HepG2 (cell line): ENCODE data around the gene SLC2A5. TPM values are rescaled to one million over a fixed set of nuclear protein-coding genes. Genes with fewer than 3 reads are reported as not detected.

Experiments
- ATAC-seq: fragments of 200-7000 bp; cut with Tn5 transposase; 3 replicates; pipeline ENCODE4 v1.9.1; 2020; ENCODE audit warnings: mild to moderate bottlenecking, moderate library complexity
- BruUV-seq: library from RNA; stranded (reverse); fragments of 400-500 nt; replicated peaks from 2 replicates; lab custom pipeline; 2021; lab: Mats Ljungman, UMichigan
- CTCF ChIA-PET: fragments of 300-600 bp; formaldehyde crosslinking; extraction: SDS; loops from one replicate; lab custom pipeline; 2021; ENCODE audit warnings: low total read pairs, inconsistent platforms, low intra/inter-chr PET ratio; lab: Yijun Ruan, JAX
- POLR2A ChIA-PET: fragments of 350-600 bp; sonication (Branson Sonifier 250); formaldehyde crosslinking; loops from one replicate; lab custom pipeline; 2020; ENCODE audit warnings: antibody characterized with exemption, inconsistent platforms; lab: Yijun Ruan, JAX
- DNase-seq: peaks from one replicate; pipeline ENCODE4 v3.0.0-alpha.2; 2015; ENCODE audit warnings: low spot score
- FAIRE-seq: peaks from 3 replicates; lab custom pipeline; 2011; peaks lifted over from hg19 to GRCh38; lab: Jason Lieb, UNC
- H2AFZ ChIP-seq: one replicate; pipeline ENCODE4 v1.6.1; 2011; ENCODE audit warnings: low read length, inconsistent platforms
- H3K27ac ChIP-seq: fragments of 300-600 bp; 3 replicates; pipeline ENCODE4 v1.8.0; 2011; ENCODE audit warnings: mixed run types, mild to moderate bottlenecking, mixed read lengths, low read length, inconsistent platforms; ENCODE audit not compliant: insufficient read depth; ENCODE audit errors: extremely low read length
- H3K27me3 ChIP-seq, 2 experiments: fragments of 200-600 bp in 1 of 2; 2 replicates in 1 of 2; 3 replicates in 1 of 2; pipeline versions ENCODE4 v1.6.0 to v1.8.0; 2011; ENCODE audit warnings: low read length in 2 of 2, mild to moderate bottlenecking in 2 of 2, moderate library complexity in 2 of 2, inconsistent platforms in 1 of 2; ENCODE audit not compliant: insufficient read depth in 2 of 2, control insufficient read depth in 1 of 2
- H3K36me3 ChIP-seq, 2 experiments: fragments of 200-600 bp in 1 of 2; replicated peaks in 1 of 2; 2 replicates in 1 of 2; 3 replicates in 1 of 2; pipeline versions ENCODE4 v1.5.1 to v1.8.0; 2011; ENCODE audit warnings: low read length in 2 of 2, inconsistent platforms in 1 of 2; ENCODE audit not compliant: insufficient read depth in 2 of 2, control insufficient read depth in 1 of 2
- H3K4me1 ChIP-seq: 2 replicates; pipeline ENCODE4 v1.5.1; 2012; ENCODE audit warnings: low read length, inconsistent platforms; ENCODE audit not compliant: insufficient read depth
- H3K4me2 ChIP-seq: 2 replicates; pipeline ENCODE4 v1.6.0; 2011; ENCODE audit warnings: low read depth, low read length, inconsistent platforms
- H3K4me3 ChIP-seq, 3 experiments: fragments of 200-600 bp in 1 of 3; sonication (generic), shearing (Covaris generic) in 1 of 3; replicated peaks in 1 of 3; 2 replicates each; pipeline ENCODE4 v1.5.1; 2011 to 2016; ENCODE audit warnings: low read length in 3 of 3, inconsistent platforms in 2 of 3, low read depth in 2 of 3, mild to moderate bottlenecking in 2 of 3, control low read depth in 1 of 3, mixed read lengths in 1 of 3; ENCODE audit not compliant: insufficient read depth in 1 of 3
- H3K79me2 ChIP-seq: one replicate; pipeline ENCODE4 v1.6.1; 2011; ENCODE audit warnings: low read length, inconsistent platforms; ENCODE audit not compliant: insufficient read depth
- H3K9ac ChIP-seq: 2 replicates; pipeline ENCODE4 v1.6.0; 2011; ENCODE audit warnings: mild to moderate bottlenecking, low read depth, low read length, inconsistent platforms; ENCODE audit not compliant: insufficient read depth
- H3K9me3 ChIP-seq: 2 replicates; pipeline ENCODE4 v1.5.1; 2012; ENCODE audit warnings: mild to moderate bottlenecking, low read length
- H4K20me1 ChIP-seq: 2 replicates; pipeline ENCODE4 v1.6.0; 2011; ENCODE audit warnings: inconsistent platforms, mild to moderate bottlenecking, low read length, moderate library complexity; ENCODE audit not compliant: insufficient read depth
- GZF1 ChIP-seq: sonication (generic); formaldehyde crosslinking; IDR thresholded peaks from 2 replicates; pipeline ENCODE4 v1.5.1; 2020; ENCODE audit warnings: mild to moderate bottlenecking, missing genetic modification reagents
- MAX ChIP-seq: IDR thresholded peaks from 2 replicates; pipeline ENCODE4 v1.6.1; 2012; ENCODE audit warnings: inconsistent platforms
- NAIF1 ChIP-seq: sonication (generic); formaldehyde crosslinking; IDR thresholded peaks from 2 replicates; pipeline ENCODE4 v1.5.0; 2020; ENCODE audit warnings: mild to moderate bottlenecking, missing genetic modification reagents, borderline replicate concordance
- SATB2 ChIP-seq: sonication (generic); formaldehyde crosslinking; IDR thresholded peaks from 2 replicates; pipeline ENCODE4 v1.5.0; 2020; ENCODE audit warnings: missing genetic modification reagents
- TAF1 ChIP-seq: sonication (generic); formaldehyde crosslinking; IDR thresholded peaks from 2 replicates; pipeline ENCODE4 v1.4.0; 2020; ENCODE audit warnings: missing genetic modification reagents
- YEATS2 ChIP-seq: sonication (generic); formaldehyde crosslinking; IDR thresholded peaks from 2 replicates; pipeline ENCODE4 v1.4.0; 2020; ENCODE audit warnings: missing genetic modification reagents, borderline replicate concordance
- ZBTB49 ChIP-seq: sonication (generic); formaldehyde crosslinking; IDR thresholded peaks from 2 replicates; pipeline ENCODE4 v1.4.0; 2020; ENCODE audit warnings: missing genetic modification reagents, borderline replicate concordance
- ZNF10 ChIP-seq: sonication (generic); formaldehyde crosslinking; IDR thresholded peaks from 2 replicates; pipeline ENCODE4 v1.4.0; 2020; ENCODE audit warnings: mild to moderate bottlenecking, low read depth, missing genetic modification reagents, borderline replicate concordance
- ZNF12 ChIP-seq: sonication (generic); formaldehyde crosslinking; IDR thresholded peaks from 2 replicates; pipeline ENCODE4 v1.5.0; 2020; ENCODE audit warnings: missing genetic modification reagents
- ZNF362 ChIP-seq: sonication (generic); formaldehyde crosslinking; IDR thresholded peaks from 2 replicates; pipeline ENCODE4 v1.4.0; 2020; ENCODE audit warnings: missing genetic modification reagents, mild to moderate bottlenecking, borderline replicate concordance
- ZNF460 ChIP-seq: sonication (generic); formaldehyde crosslinking; IDR thresholded peaks from 2 replicates; pipeline ENCODE4 v1.5.1; 2020; ENCODE audit warnings: missing genetic modification reagents, mild to moderate bottlenecking, borderline replicate concordance
- ZNF513 ChIP-seq: sonication (generic); formaldehyde crosslinking; conservative IDR thresholded peaks from 2 replicates; pipeline ENCODE4 v1.5.0; 2020; ENCODE audit warnings: missing genetic modification reagents
- ZNF687 ChIP-seq: sonication (generic); formaldehyde crosslinking; IDR thresholded peaks from 2 replicates; pipeline ENCODE4 v1.5.1; 2020; ENCODE audit warnings: mild to moderate bottlenecking, missing genetic modification reagents, moderate library complexity
- WGBS: methylation state at CpG from one replicate; pipeline ENCODE4 v1.1.6; 2017; ENCODE audit warnings: low lambda C conversion rate; 5-methylcytosine and 5-hydroxymethylcytosine counted together
- in situ Hi-C: cut with HindIII; loops from 2 replicates; pipeline ENCODE4 v1.10.0; 2017; ENCODE audit warnings: low pct_unique_long_range_greater_than_20kb; ENCODE audit not compliant: extremely low pct_ligation_motif_present
- intact Hi-C: fragments of 100-400 bp; cut with micrococcal nuclease; formaldehyde crosslinking; loops from one replicate; pipeline ENCODE4 v1.10.0; 2022; ENCODE audit not compliant: unreplicated experiment
- polyA plus RNA-seq, 8 experiments: library from polyadenylated mRNA; depleted of rRNA in 3 of 8; stranded (reverse) in 7 of 8; unstranded in 1 of 8; fragments of >200 nt; fragmentation: Illumina TruSeq in 4 of 8; extraction: Trizol in 4 of 8; gene quantifications; 2 replicates each; pipeline versions ENCODE4 v1.2.1 to v1.2.3, GENCODE V29; 2011 to 2016; ENCODE audit warnings: low read depth in 4 of 8, missing spikeins in 1 of 8, mixed read lengths in 1 of 8; ENCODE audit not compliant: insufficient read depth in 1 of 8
- total RNA-seq, 5 experiments: library from RNA; depleted of rRNA; stranded (reverse); fragments of >200 nt; fragmentation: Illumina TruSeq; extraction: Trizol; gene quantifications; 2 replicates each; pipeline ENCODE4 v1.2.3, GENCODE V29; 2016; ENCODE audit warnings: low read depth in 1 of 5

SLC2A5 gene
- total and polyA plus RNA-seq, 2 of the 13 experiments (the other 11 are each of a cell fraction or from before 2014, with no cell fraction given) = 0.04 to 0.54 TPM

- no peaks in the 10 kb centered on the region for H3K36me3 ChIP-seq
- H3K27me3 ChIP-seq = peaks cover 0 to 8% of the 10 kb centered on the region in 2 experiments; a peak in 1 of 5 replicates
- FAIRE-seq = no peak
- H3K4me1 ChIP-seq = peaks cover 57% of the 10 kb centered on the region
- ATAC-seq = no peak
- WGBS = 32% methylated on average over 10 of the region's 10 CpGs
- CTCF ChIA-PET = no interaction called here
- POLR2A ChIA-PET = interaction anchor here (1.1 kb wide), 1 partner anchor 24 kb away, joined by 3 read pairs; no protein-coding TSS in a partner anchor
- in situ Hi-C loops (loop anchor here (5.0 kb wide), 1 partner anchor 65 kb away; no protein-coding TSS in a partner anchor), intact Hi-C loops (no loop called here)
- H3K9ac ChIP-seq = no peak overlapping the region
- H4K20me1 ChIP-seq = no peaks in the 10 kb centered on the region
- no peak overlapping the region; a peak in 1 of 6 replicates for H3K4me3 ChIP-seq
- DNase-seq = no peak
- H2AFZ ChIP-seq = no peak overlapping the region
- peak overlapping the region; percentile 46 for H3K4me2 ChIP-seq
- H3K79me2 ChIP-seq = no peaks in the 10 kb centered on the region
- no peak overlapping the region for H3K27ac ChIP-seq
- BruUV-seq = no TSS peak
- no peaks in the 10 kb centered on the region for H3K9me3 ChIP-seq
- peak; percentile 5; the same call in 1 of the 2 replicates for TF ChIP-seq ZNF460 (CRISPR knock-in tag)
- no peak for TF ChIP-seq MAX
- TF ChIP-seq ZNF12 = no peak
- TF ChIP-seq YEATS2 (CRISPR knock-in tag) = no peak
- 0 out of 2 replicates have a peak, but pooled peaks have one; percentile 33 for TF ChIP-seq ZNF687
- no peak for TF ChIP-seq ZNF513 (CRISPR knock-in tag)
- peak; percentile 52; the same call in 1 of the 2 replicates for TF ChIP-seq ZNF362 (CRISPR knock-in tag)
- TF ChIP-seq TAF1 (CRISPR knock-in tag) = no peak
- TF ChIP-seq ZBTB49 (CRISPR knock-in tag) = no peak
- no peak for TF ChIP-seq NAIF1 (CRISPR knock-in tag)
- TF ChIP-seq ZNF10 = no peak
- no peak for TF ChIP-seq SATB2 (CRISPR knock-in tag)
- TF ChIP-seq GZF1 (CRISPR knock-in tag) = no peak
These were observed 82.6 kb downstream of the SLC2A5 start for GRCh38 chr1:8986814-8987190.
